Activated naive CD4-positive, alpha-beta T cell treated with anti-CD3 and anti-CD28 coated beads for 36 hours (primary cell): Measurements from ENCODE around the gene SPTLC2. TPM values are rescaled to one million over a fixed set of nuclear protein-coding genes. Genes with fewer than 3 reads are reported as not detected.

ENCODE experiments used
- CTCF ChIA-PET: fragments of 350-600 bp; sonication (Branson Sonifier 250); formaldehyde crosslinking; loops from one replicate; lab custom pipeline; 2021; ENCODE audit warnings: antibody characterized with exemption; lab: Charles Lee
- DNase-seq: peaks from one replicate; pipeline ENCODE4 v3.0.0-alpha.2; 2020
- H3K27ac Mint-ChIP-seq: one replicate; pipeline ENCODE4 v1.8.0; 2021; ENCODE audit warnings: mild to moderate bottlenecking, mixed read lengths
- H3K27me3 Mint-ChIP-seq: one replicate; pipeline ENCODE4 v1.8.0; 2021; ENCODE audit warnings: low read depth, mixed read lengths
- H3K36me3 Mint-ChIP-seq: one replicate; pipeline ENCODE4 v1.8.0; 2021; ENCODE audit warnings: low read depth, mixed read lengths
- H3K4me1 Mint-ChIP-seq: one replicate; pipeline ENCODE4 v1.8.0; 2021; ENCODE audit warnings: low read depth, mixed read lengths
- H3K4me3 Mint-ChIP-seq: one replicate; pipeline ENCODE4 v1.8.0; 2021; ENCODE audit warnings: mild to moderate bottlenecking, moderate library complexity, mixed read lengths
- H3K9me3 Mint-ChIP-seq: one replicate; pipeline ENCODE4 v1.8.0; 2021; ENCODE audit warnings: mixed read lengths
- intact Hi-C: fragments of 100-400 bp; cut with micrococcal nuclease; formaldehyde crosslinking; loops from one replicate; pipeline ENCODE4 v1.15.1; 2023
- total RNA-seq, 2 experiments: library from RNA; stranded (reverse); gene quantifications; one replicate each; pipeline ENCODE4 v1.2.3, GENCODE V29; 2021

Gene SPTLC2
- total RNA-seq, 2 experiments from 2014 or later: 16.1 to 18.1 TPM

GRCh38 chr14:77470224-77470870, 146.1 kb downstream of the SPTLC2 start:
- H3K9me3 Mint-ChIP-seq: no peaks in the 10 kb centered on the region
- H3K27ac Mint-ChIP-seq: no peak overlapping the region
- peaks cover 29% of the 10 kb centered on the region for H3K36me3 Mint-ChIP-seq
- no peak for DNase-seq
- H3K4me1 Mint-ChIP-seq: no peaks in the 10 kb centered on the region
- CTCF ChIA-PET: no interaction called here
- H3K27me3 Mint-ChIP-seq: no peaks in the 10 kb centered on the region
- no peak overlapping the region for H3K4me3 Mint-ChIP-seq
- intact Hi-C loops: no loop called here

- H3K9me3 Mint-ChIP-seq: no peaks in the 10 kb centered on the region
- H3K36me3 Mint-ChIP-seq: peaks cover 36% of the 10 kb centered on the region
- H3K27ac Mint-ChIP-seq: no peak overlapping the region
- no peak for DNase-seq
- no peaks in the 10 kb centered on the region for H3K4me1 Mint-ChIP-seq
- no peaks in the 10 kb centered on the region for H3K27me3 Mint-ChIP-seq
- H3K4me3 Mint-ChIP-seq: no peak overlapping the region
- CTCF ChIA-PET: interaction anchor here (1.3 kb wide), 1 partner anchor 10 kb away, joined by 3 read pairs; no protein-coding TSS in a partner anchor
- intact Hi-C loops: no loop called here
These were observed 146.9 kb downstream of the SPTLC2 start for GRCh38 chr14:77469539-77469938.

GRCh38 chr14:77469067-77469505, 147.4 kb downstream of the SPTLC2 start:
- Mint-ChIP-seq H3K36me3 (peaks cover 37% of the 10 kb centered on the region), H3K27me3 (no peaks in the 10 kb centered on the region), H3K27ac (no peak overlapping the region), H3K4me3 (no peak overlapping the region), H3K4me1 (no peaks in the 10 kb centered on the region), H3K9me3 (no peaks in the 10 kb centered on the region)
- CTCF ChIA-PET: interaction anchor here (1.3 kb wide), 1 partner anchor 10 kb away, joined by 3 read pairs; no protein-coding TSS in a partner anchor
- no peak for DNase-seq
- intact Hi-C loops: no loop called here

- Mint-ChIP-seq H3K36me3 (peaks cover 45% of the 10 kb centered on the region), H3K9me3 (no peaks in the 10 kb centered on the region), H3K4me1 (no peaks in the 10 kb centered on the region), H3K27ac (no peak overlapping the region), H3K27me3 (no peaks in the 10 kb centered on the region), H3K4me3 (no peak overlapping the region)
- CTCF ChIA-PET: no interaction called here
- DNase-seq: no peak
- intact Hi-C loops: no loop called here
These were observed 148.6 kb downstream of the SPTLC2 start for GRCh38 chr14:77467801-77468200.

- DNase-seq: peak; percentile 88
- Mint-ChIP-seq H3K4me1 (peaks cover 32% of the 10 kb centered on the region), H3K27ac (peak overlapping the region; percentile 100), H3K9me3 (no peaks in the 10 kb centered on the region), H3K36me3 (peaks cover 42% of the 10 kb centered on the region), H3K27me3 (no peaks in the 10 kb centered on the region), H3K4me3 (peak overlapping the region; percentile 100)
- intact Hi-C loops: loop anchor here (1.0 to 5.0 kb wide), 2 partner anchors 92 to 417 kb away; no protein-coding TSS in a partner anchor
- CTCF ChIA-PET: interaction anchor here (0.6 to 2.1 kb wide), 23 partner anchors 10 to 269 kb away, joined by 3 to 7 read pairs (median 4); no protein-coding TSS in a partner anchor
These were observed 157.2 kb downstream of the SPTLC2 start for GRCh38 chr14:77459072-77459723.

GRCh38 chr14:77458249-77458950, 158.0 kb downstream of the SPTLC2 start:
- peak; percentile 37 for DNase-seq
- CTCF ChIA-PET: interaction anchor here (0.6 to 2.1 kb wide), 14 partner anchors 11 to 270 kb away, joined by 3 to 7 read pairs (median 4); no protein-coding TSS in a partner anchor
- Mint-ChIP-seq H3K4me1 (peaks cover 32% of the 10 kb centered on the region), H3K9me3 (no peaks in the 10 kb centered on the region), H3K4me3 (peak overlapping the region; percentile 100), H3K27ac (peak overlapping the region; percentile 100), H3K27me3 (no peaks in the 10 kb centered on the region), H3K36me3 (peaks cover 38% of the 10 kb centered on the region)
- intact Hi-C loops: loop anchor here (1.0 to 5.0 kb wide), 2 partner anchors 360 to 416 kb away; partner anchors contain the start of gene CIPC

- peak; percentile 98 for DNase-seq
- Mint-ChIP-seq H3K4me1 (peaks cover 32% of the 10 kb centered on the region), H3K27ac (peak within 1 kb of the TSS; percentile 100), H3K27me3 (no peaks in the 10 kb centered on the region), H3K9me3 (no peaks in the 10 kb centered on the region), H3K36me3 (peaks cover 33% of the 10 kb centered on the region), H3K4me3 (peak within 1 kb of the TSS; percentile 100)
- intact Hi-C loops: loop anchor here (1.0 to 5.0 kb wide), 10 partner anchors 80 to 415 kb away; partner anchors contain the start of genes ADCK1, ALKBH1, CIPC and GSTZ1
- CTCF ChIA-PET: interaction anchor here (0.5 to 1.0 kb wide), 3 partner anchors 26 to 358 kb away, joined by 3 read pairs; no protein-coding TSS in a partner anchor
These were observed 158.8 kb downstream of the SPTLC2 start, which contains the start of the genes AHSA1 and VIPAS39 for GRCh38 chr14:77457522-77458248. Gene AHSA1 (plus strand): TSS chr14:77458093. CDS start chr14:77458190, 97 bp downstream. Gene VIPAS39 (minus strand): TSS chr14:77457601. CDS start chr14:77454102, 3,499 bp downstream.

GRCh38 chr14:77457115-77457521, 159.3 kb downstream of the SPTLC2 start:
- CTCF ChIA-PET: interaction anchor here (0.5 to 0.7 kb wide), 3 partner anchors 141 to 357 kb away, joined by 3 to 4 read pairs (median 3); no protein-coding TSS in a partner anchor
- peak overlapping the region; percentile 100 for H3K4me3 Mint-ChIP-seq
- no peak for DNase-seq
- no peaks in the 10 kb centered on the region for H3K27me3 Mint-ChIP-seq
- intact Hi-C loops: loop anchor here (1.0 to 5.0 kb wide), 9 partner anchors 80 to 415 kb away; partner anchors contain the start of genes ADCK1, ALKBH1, GSTZ1 and SAMD15
- H3K9me3 Mint-ChIP-seq: no peaks in the 10 kb centered on the region
- H3K4me1 Mint-ChIP-seq: peaks cover 32% of the 10 kb centered on the region
- H3K36me3 Mint-ChIP-seq: peaks cover 29% of the 10 kb centered on the region
- peak overlapping the region; percentile 100 for H3K27ac Mint-ChIP-seq

Other genes with a start within 250 kb of the SPTLC2 start
- 10 to 100 TPM; 21.5 to 21.7 TPM for gene TMED8, start 239.5 kb downstream of the SPTLC2 start, total RNA-seq
- under 1 TPM in 1 of 2 experiments, not detected in 1; 0.10 TPM for gene SAMD15, start 239.3 kb downstream of the SPTLC2 start, total RNA-seq
- under 1 TPM; 0.30 to 0.38 TPM for gene NOXRED1, start 193.1 kb downstream of the SPTLC2 start, total RNA-seq
- 10 to 100 TPM; 12.3 to 13.3 TPM for gene VIPAS39, start 159.0 kb downstream of the SPTLC2 start, total RNA-seq
- 100 to 1,000 TPM; 230 to 246 TPM for gene AHSA1, start 158.5 kb downstream of the SPTLC2 start, total RNA-seq
- gene ISM2, start 117.8 kb downstream of the SPTLC2 start, total RNA-seq: not detected
- 10 to 100 TPM; 13.5 to 14.5 TPM for gene ALKBH1, start 91.4 kb upstream of the SPTLC2 start, total RNA-seq
- gene SLIRP, start 91.5 kb upstream of the SPTLC2 start, total RNA-seq: 100 to 1,000 TPM; 134 to 149 TPM
- gene SNW1, start 144.5 kb upstream of the SPTLC2 start, total RNA-seq: 100 to 1,000 TPM; 117 to 129 TPM
- 1 to 10 TPM; 4.2 to 5.1 TPM for gene ADCK1, start 183.5 kb upstream of the SPTLC2 start, total RNA-seq